ENCODE data around the gene KREMEN2. TPM values are rescaled to one million over a fixed set of nuclear protein-coding genes. Genes with fewer than 3 reads are reported as not detected.

The KREMEN2 gene
- total and polyA plus RNA-seq, 2 of the 4 experiments (the other 2 are of a cell fraction): 0.03 TPM; not detected in 1

- ChIA-PET POLR2A (ENCODE audit: unreplicated experiment) (no interaction called here), CTCF (interaction anchor here (0.6 kb wide), 1 partner anchor 14 kb away, joined by 3 read pairs; no protein-coding TSS in a partner anchor)
- no TSS peak for BruUV-seq (replicated peaks)
- no peak overlapping the region for H3K27ac ChIP-seq (ENCODE audit: insufficient read depth, low read length)
- H4K20me1 ChIP-seq (ENCODE audit: insufficient read depth, low read length): peaks cover 24% of the 10 kb centered on the region
- H3K36me3 ChIP-seq (ENCODE audit: control insufficient read depth, insufficient read depth, low read length): peaks cover 2% of the 10 kb centered on the region; the same call in 1 of the 2 replicates
- no peak overlapping the region for H2BK5ac ChIP-seq (ENCODE audit: low read depth, low read length, poor library complexity, severe bottlenecking)
- H3K56ac ChIP-seq (ENCODE audit: extremely low read depth, insufficient read depth, low read length): no peak overlapping the region
- peaks cover 17% of the 10 kb centered on the region for H3K9me1 ChIP-seq (ENCODE audit: insufficient read depth, low read length)
- peaks cover 5 to 26% of the 10 kb centered on the region in 2 experiments; a peak in 3 of 4 replicates for H3K79me1 ChIP-seq (ENCODE audit: low read depth in 1 of 2, low read length in 2 of 2)
- no peak for ATAC-seq (ENCODE audit: low read depth)
- H3K4me1 ChIP-seq (ENCODE audit: control insufficient read depth, insufficient read depth, low read length): peaks cover 3% of the 10 kb centered on the region; the same call in 1 of the 2 replicates
- no peak overlapping the region for H3K14ac ChIP-seq (replicated peaks; ENCODE audit: low read depth, low read length)
- dilution Hi-C loops (cut with HindIII; ENCODE audit: low sequenced_read_pairs, unreplicated experiment) (no loop called here), intact Hi-C loops (cut with micrococcal nuclease) (no loop called here), in situ Hi-C loops (cut with MboI; ENCODE audit: low sequenced_read_pairs) (no loop called here)
- H3K23ac ChIP-seq (ENCODE audit: low read depth, low read length): no peak overlapping the region
- WGBS, 2 experiments (ENCODE audit: extremely low coverage in 2 of 2, insufficient read length in 1 of 2): 85% methylated on average over 9 of the region's 15 CpGs; no CpG with 5 or more reads in 1 of the 2 experiments
- no peak overlapping the region for H4K91ac ChIP-seq (ENCODE audit: insufficient read depth, low read depth, low read length)
- no peak overlapping the region for H2BK20ac ChIP-seq (ENCODE audit: low read depth, low read length)
- DNase-seq: no peak
- no peak overlapping the region for H3K9ac ChIP-seq (ENCODE audit: low read depth, low read length)
- no peak overlapping the region for H4K5ac ChIP-seq (ENCODE audit: low read depth, low read length)
- no peak overlapping the region for H3K4me3 ChIP-seq (ENCODE audit: insufficient read depth, low read depth, low read length)
- H3K4me2 ChIP-seq (ENCODE audit: low read depth, low read length): no peak overlapping the region
- peaks cover 4% of the 10 kb centered on the region; the same call in 1 of the 2 replicates for H3K27me3 ChIP-seq (ENCODE audit: control insufficient read depth, insufficient read depth, low read length)
- no peaks in the 10 kb centered on the region for H3K9me3 ChIP-seq (ENCODE audit: control insufficient read depth, insufficient read depth, low read length)
- H2BK120ac ChIP-seq (ENCODE audit: low read depth, low read length): no peak overlapping the region
- H2AFZ ChIP-seq (replicated peaks; ENCODE audit: low read length, poor library complexity): no peak overlapping the region
- no peak overlapping the region for H3K4ac ChIP-seq (ENCODE audit: low read depth, low read length)
- no peak overlapping the region for H2AK5ac ChIP-seq (ENCODE audit: low read depth, low read length)
- H4K8ac ChIP-seq (ENCODE audit: low read depth in 2 of 2, low read length in 2 of 2): no peak overlapping the region
- no peak overlapping the region for H3K18ac ChIP-seq (ENCODE audit: low read depth, low read length)
- H2AK9ac ChIP-seq (replicated peaks; ENCODE audit: low read depth, low read length, poor library complexity): no peak overlapping the region
- no peak overlapping the region for H2BK15ac ChIP-seq (ENCODE audit: low read depth, low read length)
- TF ChIP-seq RFX5 (IDR thresholded peaks at IDR 0.05; ENCODE audit: low read depth, low read length) (no peak), RAD21 (IDR thresholded peaks at IDR 0.05; ENCODE audit: low read length) (no peak), CHD1 (IDR thresholded peaks at IDR 0.05; ENCODE audit: low read depth, low read length) (no peak), NFE2L2 (IDR thresholded peaks at IDR 0.05; ENCODE audit: low read depth, low read length) (no peak), SMC3 (IDR thresholded peaks at IDR 0.05; ENCODE audit: low read depth, low read length) (no peak), MAZ (IDR thresholded peaks at IDR 0.05; ENCODE audit: borderline replicate concordance, low read depth, low read length) (no peak), CTCF (conservative IDR thresholded peaks at IDR 0.05; ENCODE audit: low read depth, low read length) (no peak), CEBPB (IDR thresholded peaks at IDR 0.05; ENCODE audit: low read depth, low read length) (no peak), MAFK (IDR thresholded peaks at IDR 0.05; ENCODE audit: low read depth, low read length) (no peak), RCOR1 (IDR thresholded peaks at IDR 0.05; ENCODE audit: insufficient replicate concordance, low read length) (no peak), BHLHE40 (IDR thresholded peaks at IDR 0.05; ENCODE audit: low read depth, low read length) (no peak), POLR2A (IDR thresholded peaks at IDR 0.05; ENCODE audit: low read depth, low read length) (no peak), FOS (IDR thresholded peaks at IDR 0.05; ENCODE audit: low read depth, low read length) (no peak), ELK1 (IDR thresholded peaks at IDR 0.05; ENCODE audit: borderline replicate concordance, low read depth, low read length) (no peak)
- TF ChIP-seq, protein P1, sequence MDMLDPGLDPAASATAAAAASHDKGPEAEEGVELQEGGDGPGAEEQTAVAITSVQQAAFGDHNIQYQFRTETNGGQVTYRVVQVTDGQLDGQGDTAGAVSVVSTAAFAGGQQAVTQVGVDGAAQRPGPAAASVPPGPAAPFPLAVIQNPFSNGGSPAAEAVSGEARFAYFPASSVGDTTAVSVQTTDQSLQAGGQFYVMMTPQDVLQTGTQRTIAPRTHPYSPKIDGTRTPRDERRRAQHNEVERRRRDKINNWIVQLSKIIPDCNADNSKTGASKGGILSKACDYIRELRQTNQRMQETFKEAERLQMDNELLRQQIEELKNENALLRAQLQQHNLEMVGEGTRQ (IDR thresholded peaks at IDR 0.05; ENCODE audit: low read depth, low read length): no peak
Observed at GRCh38 chr16:2971985-2972784, 8.1 kb downstream of the KREMEN2 start.
